Gastroesophageal sphincter (tissue), 4 donors: Measurements from ENCODE around the gene SLC39A11. TPM values are rescaled to one million over a fixed set of nuclear protein-coding genes. Genes with fewer than 3 reads are reported as not detected.

ENCODE experiments used
- ATAC-seq: fragments of 150-250 bp; one replicate; pipeline ENCODE4 v1.9.1; 2016; ENCODE audit warnings: mild to moderate bottlenecking, moderate library complexity
- H3K27ac ChIP-seq, 4 donors: fragments of 200-600 bp; sonication (generic) in 3 of 4; 1 replicate in 3 of 4; 2 replicates in 1 of 4; pipeline ENCODE4 v1.5.1; 2016 to 2019
- H3K27me3 ChIP-seq: fragments of 200-600 bp; sonication (generic); one replicate; pipeline ENCODE4 v1.5.1; 2019
- H3K36me3 ChIP-seq, 2 donors: fragments of 200-600 bp; sonication (generic); one replicate each; pipeline ENCODE4 v1.5.1; 2019; ENCODE audit warnings: control low read depth in 1 of 2
- H3K4me1 ChIP-seq, 3 donors: fragments of 200-600 bp; sonication (generic); 1 replicate in 2 of 3; 2 replicates in 1 of 3; pipeline ENCODE4 v1.5.1; 2016 to 2019; ENCODE audit warnings: control low read depth in 2 of 3
- H3K4me3 ChIP-seq, 2 donors: fragments of 200-600 bp; sonication (generic); one replicate each; pipeline ENCODE4 v1.5.1; 2019; ENCODE audit warnings: mild to moderate bottlenecking in 1 of 2, moderate library complexity in 1 of 2
- H3K9me3 ChIP-seq, 3 donors: fragments of 200-600 bp; sonication (generic); one replicate each; pipeline ENCODE4 v1.5.1; 2017 to 2019; ENCODE audit warnings: control low read depth in 2 of 3
- EP300 ChIP-seq: sonication (generic); formaldehyde crosslinking; IDR thresholded peaks from one replicate; pipeline ENCODE4 v1.6.1; 2017; ENCODE audit warnings: antibody characterized with exemption, mild to moderate bottlenecking
- POLR2A ChIP-seq, 2 donors: fragments of 450-650 bp; IDR thresholded peaks; one replicate each; pipeline ENCODE4 v1.6.1; 2017; ENCODE audit warnings: antibody characterized with exemption in 2 of 2, mild to moderate bottlenecking in 2 of 2, moderate library complexity in 1 of 2
- POLR2AphosphoS5 ChIP-seq: sonication (generic); formaldehyde crosslinking; IDR thresholded peaks from one replicate; pipeline ENCODE4 v1.6.1; 2017; ENCODE audit warnings: antibody characterized with exemption
- WGBS, 2 donors: methylation state at CpG; one replicate each; pipeline ENCODE4 v1.1.5; 2018; ENCODE audit warnings: low coverage in 1 of 2; 5-methylcytosine and 5-hydroxymethylcytosine counted together
- total RNA-seq, 4 donors: library from RNA; depleted of rRNA; stranded (reverse); fragments of >200 nt; gene quantifications; one replicate each; pipeline ENCODE4 v1.1.0, GENCODE V29; 2016
- TF ChIP-seq, protein P1 (sequence below), 4 experiments: fragments of 200-600 bp in 2 of 4; fragments of 450-650 bp in 2 of 4; sonication (generic) in 1 of 4; IDR thresholded peaks; one replicate each; pipeline ENCODE4 v1.5.1; 2017 to 2019; ENCODE audit warnings: antibody characterized with exemption in 4 of 4, mild to moderate bottlenecking in 2 of 4, moderate library complexity in 2 of 4

The SLC39A11 gene
- total RNA-seq, 4 donors from 2014 or later, result 11.6 to 16.8 (median 14.5) TPM

DNA sequence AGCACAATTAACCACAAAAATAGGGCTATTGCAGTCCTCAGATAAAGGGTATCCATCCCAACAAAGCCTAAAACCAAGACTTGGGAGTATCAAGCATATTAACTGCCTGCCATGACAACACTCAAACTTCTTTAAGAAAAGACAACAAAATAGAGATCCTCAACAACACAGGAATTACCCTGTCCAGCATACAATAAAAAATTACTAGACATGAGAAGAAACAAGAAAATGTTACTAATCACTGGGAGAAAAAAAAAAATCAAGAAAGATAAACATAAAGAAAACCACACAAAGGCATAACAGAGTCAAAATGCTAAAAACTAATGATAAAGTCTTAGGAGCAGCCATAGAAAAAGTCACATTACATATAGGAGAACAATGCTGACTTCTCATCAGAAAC is 73.9 kb downstream of the SLC39A11 start:
- TF ChIP-seq POLR2AphosphoS5 (no peak), POLR2A (IDR thresholded peaks at IDR 0.05) (no peak), EP300 (no peak)
- TF ChIP-seq, protein P1, sequence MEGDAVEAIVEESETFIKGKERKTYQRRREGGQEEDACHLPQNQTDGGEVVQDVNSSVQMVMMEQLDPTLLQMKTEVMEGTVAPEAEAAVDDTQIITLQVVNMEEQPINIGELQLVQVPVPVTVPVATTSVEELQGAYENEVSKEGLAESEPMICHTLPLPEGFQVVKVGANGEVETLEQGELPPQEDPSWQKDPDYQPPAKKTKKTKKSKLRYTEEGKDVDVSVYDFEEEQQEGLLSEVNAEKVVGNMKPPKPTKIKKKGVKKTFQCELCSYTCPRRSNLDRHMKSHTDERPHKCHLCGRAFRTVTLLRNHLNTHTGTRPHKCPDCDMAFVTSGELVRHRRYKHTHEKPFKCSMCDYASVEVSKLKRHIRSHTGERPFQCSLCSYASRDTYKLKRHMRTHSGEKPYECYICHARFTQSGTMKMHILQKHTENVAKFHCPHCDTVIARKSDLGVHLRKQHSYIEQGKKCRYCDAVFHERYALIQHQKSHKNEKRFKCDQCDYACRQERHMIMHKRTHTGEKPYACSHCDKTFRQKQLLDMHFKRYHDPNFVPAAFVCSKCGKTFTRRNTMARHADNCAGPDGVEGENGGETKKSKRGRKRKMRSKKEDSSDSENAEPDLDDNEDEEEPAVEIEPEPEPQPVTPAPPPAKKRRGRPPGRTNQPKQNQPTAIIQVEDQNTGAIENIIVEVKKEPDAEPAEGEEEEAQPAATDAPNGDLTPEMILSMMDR (IDR thresholded peaks at IDR 0.05), result no peak
- no peaks in the 10 kb centered on the region for H3K4me1 ChIP-seq
- no peak overlapping the region for H3K4me3 ChIP-seq
- ATAC-seq, result no peak
- no peaks in the 10 kb centered on the region for H3K27me3 ChIP-seq
- no peaks in the 10 kb centered on the region for H3K36me3 ChIP-seq
- H3K27ac ChIP-seq, result no peak overlapping the region
- peaks cover 0 to 30% (median 0%) of the 10 kb centered on the region in 3 donors for H3K9me3 ChIP-seq

DNA sequence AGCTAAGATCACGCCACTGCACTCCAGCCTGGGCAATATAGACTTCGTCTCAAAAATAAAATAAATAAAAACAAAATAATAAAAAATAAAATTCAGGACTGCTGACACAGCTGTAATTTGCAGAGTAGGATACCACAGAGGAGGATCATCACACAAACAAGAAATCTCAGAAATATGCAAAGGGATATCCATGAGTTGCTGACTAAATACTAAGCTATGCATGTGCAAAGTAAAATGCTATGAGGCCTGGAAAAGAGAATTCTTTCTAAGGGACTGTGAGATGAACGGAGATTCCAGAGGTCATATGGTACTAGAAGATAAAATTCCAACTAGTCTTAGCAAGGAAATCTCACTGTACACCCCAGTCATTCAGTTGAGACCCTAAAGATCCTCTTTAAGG is 74.8 kb downstream of the SLC39A11 start:
- peaks cover 0 to 30% (median 0%) of the 10 kb centered on the region in 3 donors for H3K9me3 ChIP-seq
- H3K4me1 ChIP-seq, result no peaks in the 10 kb centered on the region
- ATAC-seq, result no peak
- WGBS, 2 donors, result 92 to 98% methylated on average over 1 to 3 of the region's 3 CpGs
- H3K36me3 ChIP-seq, result no peaks in the 10 kb centered on the region
- H3K27me3 ChIP-seq, result no peaks in the 10 kb centered on the region
- H3K27ac ChIP-seq, result no peak overlapping the region
- TF ChIP-seq EP300 (no peak), POLR2A (IDR thresholded peaks at IDR 0.05) (no peak), POLR2AphosphoS5 (no peak)
- TF ChIP-seq, protein P1 (IDR thresholded peaks at IDR 0.05), result no peak
- H3K4me3 ChIP-seq, result no peak overlapping the region

DNA sequence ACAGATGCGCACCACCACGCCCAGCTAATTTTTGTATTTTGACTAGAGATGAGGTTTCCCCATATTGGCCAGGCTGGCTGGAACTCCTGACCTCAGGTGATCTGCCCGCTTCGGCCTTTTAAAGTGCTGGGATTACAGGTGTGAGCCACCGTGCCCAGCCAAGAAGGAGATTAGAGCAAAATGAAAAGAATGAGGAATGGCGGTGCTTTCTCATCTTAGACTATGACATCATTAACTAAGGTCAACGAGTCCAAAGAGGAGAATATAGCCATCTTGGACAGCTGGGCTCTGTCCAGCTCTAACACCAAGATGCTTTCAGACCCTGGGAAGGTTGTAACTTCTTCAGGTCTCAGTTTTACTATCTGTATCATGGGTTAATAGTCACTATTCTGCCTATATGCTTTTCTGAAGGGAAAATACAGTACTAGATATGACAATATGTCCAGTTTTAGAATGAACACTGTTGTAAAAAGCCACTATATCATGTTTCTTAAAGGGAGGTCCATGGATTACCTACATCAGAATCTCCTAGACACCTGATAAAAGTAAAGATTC is 76.7 kb downstream of the SLC39A11 start:
- H3K4me3 ChIP-seq, result no peak overlapping the region
- no peaks in the 10 kb centered on the region for H3K36me3 ChIP-seq
- TF ChIP-seq, protein P1 (IDR thresholded peaks at IDR 0.05), result no peak
- TF ChIP-seq POLR2AphosphoS5, result no peak
- WGBS, 2 donors, result 89 to 95% methylated on average over 4 to 6 of the region's 7 CpGs
- no peaks in the 10 kb centered on the region for H3K27me3 ChIP-seq
- H3K9me3 ChIP-seq, result peaks cover 0 to 30% (median 0%) of the 10 kb centered on the region in 3 donors
- H3K4me1 ChIP-seq, result no peaks in the 10 kb centered on the region
- ATAC-seq, result no peak
- no peak overlapping the region for H3K27ac ChIP-seq

DNA sequence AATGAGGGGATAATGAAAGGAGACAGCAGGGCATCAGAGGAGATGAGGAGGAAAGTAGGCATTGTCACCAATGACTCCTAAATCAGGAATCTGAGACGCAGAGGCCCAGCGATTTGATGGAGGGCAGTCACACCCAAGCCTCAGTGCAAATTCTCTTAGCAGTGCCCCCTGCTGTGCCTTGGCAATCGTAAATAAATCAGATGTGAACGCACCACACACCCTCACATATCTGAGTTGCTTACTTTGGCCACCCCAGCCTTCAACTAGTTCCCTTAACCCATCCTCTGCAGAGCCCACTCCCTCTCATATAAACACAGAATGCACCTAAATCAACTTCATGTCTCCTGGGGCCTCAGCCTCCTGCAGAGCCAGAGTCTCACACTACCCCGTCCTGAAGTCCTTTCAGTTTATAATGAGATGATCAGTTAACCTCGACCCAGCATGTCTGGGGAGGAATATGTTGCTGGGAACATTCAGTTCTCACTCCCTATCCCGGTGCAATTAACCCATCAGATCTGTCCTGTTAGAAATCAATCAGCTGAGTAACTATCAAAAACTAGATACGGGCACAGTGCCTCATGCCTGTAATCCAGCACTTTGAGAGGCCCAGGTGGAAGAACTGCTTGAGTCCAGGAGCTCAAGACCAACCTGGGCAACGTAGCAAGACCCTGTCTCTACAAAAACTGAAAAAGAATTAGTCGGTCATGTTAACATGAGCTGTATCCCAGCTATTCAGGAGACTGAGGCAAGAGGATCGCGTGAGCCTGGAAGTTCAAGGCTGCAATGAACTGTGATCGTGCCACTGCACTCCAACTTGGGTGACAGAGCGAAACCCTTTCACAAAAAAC is 78.4 kb downstream of the SLC39A11 start:
- Histone ChIP-seq H3K36me3 (no peaks in the 10 kb centered on the region), H3K9me3 (peaks cover 0 to 17% (median 0%) of the 10 kb centered on the region in 3 donors), H3K27me3 (no peaks in the 10 kb centered on the region), H3K27ac (no peak overlapping the region), H3K4me1 (no peaks in the 10 kb centered on the region), H3K4me3 (no peak overlapping the region)
- TF ChIP-seq POLR2AphosphoS5, result no peak
- no peak for TF ChIP-seq POLR2A (IDR thresholded peaks at IDR 0.05)
- TF ChIP-seq, protein P1 (IDR thresholded peaks at IDR 0.05), result no peak
- no peak for TF ChIP-seq EP300
- WGBS, 2 donors, result 73 to 85% methylated on average over 6 to 12 of the region's 14 CpGs
- ATAC-seq, result no peak

DNA sequence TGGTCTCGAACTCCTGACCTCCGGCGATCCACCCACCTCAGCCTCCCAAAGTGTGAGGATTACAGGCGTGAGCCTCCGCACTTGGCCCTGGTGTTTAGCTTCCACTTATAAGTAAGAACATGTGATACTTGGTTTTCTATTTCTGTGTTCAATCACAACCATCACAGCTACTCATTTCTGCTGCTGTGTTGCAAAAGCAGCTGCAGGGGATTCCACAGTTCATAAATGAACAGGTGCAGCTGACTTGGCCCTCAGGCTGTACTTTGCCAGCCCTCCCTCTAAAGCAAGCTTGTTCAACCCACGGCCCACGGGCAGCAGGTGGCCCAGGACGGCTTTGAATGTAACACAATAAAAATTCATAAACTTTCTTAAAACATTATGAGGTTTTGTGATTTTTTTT is 79.2 kb downstream of the SLC39A11 start:
- ATAC-seq, result no peak
- Histone ChIP-seq H3K4me3 (no peak overlapping the region), H3K27me3 (no peaks in the 10 kb centered on the region), H3K36me3 (no peaks in the 10 kb centered on the region), H3K27ac (no peak overlapping the region), H3K4me1 (no peaks in the 10 kb centered on the region), H3K9me3 (peaks cover 0 to 10% (median 0%) of the 10 kb centered on the region in 3 donors)
- 91% methylated on average over 7 of the region's 8 CpGs; no CpG with 5 or more reads in 1 of the 2 donors for WGBS, 2 donors
- TF ChIP-seq, protein P1 (IDR thresholded peaks at IDR 0.05), result no peak
- TF ChIP-seq POLR2AphosphoS5 (no peak), EP300 (no peak), POLR2A (IDR thresholded peaks at IDR 0.05) (no peak)
